ENCODE data around the gene SEMA5A.

SEMA5A gene

GRCh38 chr5:9218358-9218757, 327.5 kb downstream of the SEMA5A start:
- DNase-seq (ENCODE audit: low read depth, low spot score): no peak

- no peak for DNase-seq (ENCODE audit: low read depth, low spot score)
These were observed 333.3 kb downstream of the SEMA5A start for GRCh38 chr5:9212605-9213004.

GRCh38 chr5:9209846-9210492, 335.9 kb downstream of the SEMA5A start:
- DNase-seq (ENCODE audit: low read depth, low spot score): no peak

- no peak for DNase-seq (ENCODE audit: low read depth, low spot score)
These were observed 338.0 kb downstream of the SEMA5A start for GRCh38 chr5:9207817-9208418.

GRCh38 chr5:9202636-9203035, 343.2 kb downstream of the SEMA5A start:
- no peak for DNase-seq (ENCODE audit: low read depth, low spot score)

- DNase-seq (ENCODE audit: low read depth, low spot score): no peak
These were observed 344.1 kb downstream of the SEMA5A start for GRCh38 chr5:9201761-9202160.

- DNase-seq (ENCODE audit: low read depth, low spot score): no peak
These were observed 344.9 kb downstream of the SEMA5A start for GRCh38 chr5:9201011-9201410.

- DNase-seq (ENCODE audit: low read depth, low spot score): no peak
These were observed 347.5 kb downstream of the SEMA5A start for GRCh38 chr5:9198394-9198793.

GRCh38 chr5:9197881-9198260, 348.0 kb downstream of the SEMA5A start:
- no peak for DNase-seq (ENCODE audit: low read depth, low spot score)

- DNase-seq (ENCODE audit: low read depth, low spot score): no peak
These were observed 349.3 kb downstream of the SEMA5A start for GRCh38 chr5:9196403-9197227.

GRCh38 chr5:9194509-9194908, 351.4 kb downstream of the SEMA5A start:
- no peak for DNase-seq (ENCODE audit: low read depth, low spot score)

- no peak for DNase-seq (ENCODE audit: low read depth, low spot score)
These were observed 353.6 kb downstream of the SEMA5A start for GRCh38 chr5:9192266-9192665.

- no peak for DNase-seq (ENCODE audit: low read depth, low spot score)
These were observed 356.2 kb downstream of the SEMA5A start for GRCh38 chr5:9189681-9190080.

GRCh38 chr5:9188956-9189355, 356.9 kb downstream of the SEMA5A start:
- no peak for DNase-seq (ENCODE audit: low read depth, low spot score)

GRCh38 chr5:9188131-9188530, 357.7 kb downstream of the SEMA5A start:
- DNase-seq (ENCODE audit: low read depth, low spot score): no peak

GRCh38 chr5:9187614-9188013, 358.3 kb downstream of the SEMA5A start:
- DNase-seq (ENCODE audit: low read depth, low spot score): no peak

GRCh38 chr5:9186069-9186468, 359.8 kb downstream of the SEMA5A start:
- DNase-seq (ENCODE audit: low read depth, low spot score): no peak

GRCh38 chr5:9183992-9184391, 361.9 kb downstream of the SEMA5A start:
- no peak for DNase-seq (ENCODE audit: low read depth, low spot score)

GRCh38 chr5:9182899-9183695, 362.8 kb downstream of the SEMA5A start:
- DNase-seq (ENCODE audit: low read depth, low spot score): no peak

- no peak for DNase-seq (ENCODE audit: low read depth, low spot score)
These were observed 369.2 kb downstream of the SEMA5A start for GRCh38 chr5:9176641-9177040.

- DNase-seq (ENCODE audit: low read depth, low spot score): no peak
These were observed 371.4 kb downstream of the SEMA5A start for GRCh38 chr5:9174446-9174845.
